Skin epidermis (tissue), 12 donors: ENCODE data around the gene RABL6.
A peak's percentile ranks its signal among the peaks of the same experiment; 100 is the strongest.
"Not testable (repeated sequence)": the region's sequence is repeated elsewhere in the genome, so short reads cannot be mapped to it uniquely, and the experiment has no call there.

Experiments
- H3K27ac ChIP-seq, 21 experiments: fragments of 200-600 bp; sonication (generic) in 11 of 21; one replicate each; pipeline ENCODE4 v1.5.0; 2020; ENCODE audit warnings: mild to moderate bottlenecking in 3 of 21, inconsistent platforms in 2 of 21, moderate library complexity in 2 of 21
- H3K4me3 ChIP-seq, 7 experiments: fragments of 200-600 bp; sonication (generic) in 2 of 7; one replicate each; pipeline ENCODE4 v1.5.0; 2020; ENCODE audit warnings: inconsistent platforms in 2 of 7, mild to moderate bottlenecking in 2 of 7, moderate library complexity in 1 of 7

RABL6 gene

DNA sequence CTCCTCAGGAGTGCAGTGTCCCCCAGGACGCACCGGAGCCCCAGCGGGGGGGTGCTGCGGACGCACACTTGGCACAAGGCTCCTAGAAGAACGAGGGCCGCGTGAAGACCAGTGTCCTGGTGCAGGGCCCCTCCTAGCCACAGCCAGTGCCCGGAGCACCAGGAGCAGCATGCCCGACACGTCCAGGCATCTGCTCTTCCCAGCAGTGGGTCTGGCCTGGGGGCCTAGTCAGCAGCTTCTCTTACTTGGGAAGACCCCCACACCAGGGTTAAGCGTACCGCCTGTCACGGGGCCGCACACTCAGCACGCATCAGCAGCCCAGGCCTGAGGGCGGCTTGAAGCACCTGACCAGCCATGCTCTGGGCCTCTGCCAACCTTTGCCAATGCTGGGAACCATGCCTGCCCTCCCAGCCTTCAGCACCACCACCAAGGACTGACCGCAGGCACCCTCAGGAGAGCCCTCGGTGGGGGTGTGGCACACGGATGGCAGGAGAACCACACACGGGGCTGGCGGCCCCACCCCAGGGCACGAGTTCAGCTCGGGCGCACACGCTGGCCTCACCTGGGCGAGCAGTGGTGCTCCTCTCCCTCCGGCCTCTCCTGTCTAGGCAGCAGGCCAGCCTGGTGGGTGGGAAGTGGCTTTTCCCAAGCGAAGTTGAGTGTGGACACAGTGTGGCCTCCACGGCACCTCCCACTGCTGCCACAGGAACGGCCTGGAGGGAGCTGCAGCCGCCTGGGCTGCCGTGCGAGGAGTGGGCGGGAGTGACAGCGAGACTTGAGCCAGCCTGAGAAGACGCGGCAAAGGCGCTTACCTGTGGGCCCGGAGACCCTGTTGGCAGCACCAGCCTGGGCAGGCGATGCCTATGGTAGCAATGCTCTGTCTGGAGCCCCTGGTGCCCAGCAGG lies 22.5 kb downstream of the RABL6 start:
- Histone ChIP-seq H3K27ac (no peak overlapping the region), H3K4me3 (no peak overlapping the region)

DNA sequence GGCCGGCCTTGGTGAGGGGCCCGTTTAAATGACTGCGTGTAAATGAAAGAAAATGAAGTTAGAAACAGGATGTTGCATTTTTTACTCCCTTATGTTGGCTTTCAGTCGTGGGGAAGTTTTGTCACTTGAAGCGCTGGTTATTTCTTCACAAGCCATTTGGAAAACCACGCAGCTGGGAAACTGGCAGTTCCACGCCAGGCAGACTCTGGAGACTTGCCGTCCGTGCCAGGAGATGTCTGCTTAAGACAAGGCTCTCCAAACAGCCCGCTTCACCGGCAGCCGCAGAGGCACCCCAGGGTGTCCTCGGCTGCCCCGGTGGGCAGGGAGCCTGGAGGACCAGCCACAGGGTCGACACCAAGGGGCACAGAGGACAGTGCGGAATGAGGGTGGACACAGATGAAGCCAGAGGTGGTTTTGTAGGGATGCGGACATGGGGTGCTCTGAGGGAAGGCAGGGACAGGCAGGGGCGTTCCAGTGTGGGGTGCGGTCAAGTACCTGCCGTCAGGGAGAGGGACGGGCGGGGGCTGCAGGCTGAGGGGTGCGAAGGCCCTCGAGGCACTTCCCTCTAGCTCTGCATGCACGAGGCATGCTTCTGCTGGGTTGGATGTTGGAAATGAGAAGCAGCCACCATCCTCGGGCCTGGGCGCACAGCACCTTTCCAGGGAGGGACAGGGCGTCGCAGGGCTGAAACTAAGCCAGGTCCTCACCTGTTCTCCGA lies 23.4 kb downstream of the RABL6 start:
- H3K4me3 ChIP-seq, result no peak overlapping the region
- H3K27ac ChIP-seq, result no peak overlapping the region

DNA sequence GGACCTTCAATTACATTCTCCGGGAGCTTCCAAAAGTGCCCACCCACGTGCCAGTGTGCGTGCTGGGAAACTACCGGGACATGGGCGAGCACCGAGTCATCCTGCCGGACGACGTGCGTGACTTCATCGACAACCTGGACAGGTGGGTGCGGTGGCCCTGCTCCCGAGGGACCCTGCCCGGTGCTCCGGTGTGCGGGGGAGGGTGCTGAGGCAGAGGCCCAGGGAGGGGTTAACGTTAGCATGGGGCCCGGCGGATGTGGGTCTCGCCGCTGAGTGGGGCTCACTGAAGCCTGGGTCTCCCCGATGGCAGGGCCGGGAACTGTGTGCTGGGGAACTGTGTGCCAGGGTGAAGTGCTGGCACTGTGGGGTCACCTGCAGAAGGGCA lies 24.0 kb downstream of the RABL6 start:
- H3K27ac ChIP-seq, result no peak overlapping the region
- H3K4me3 ChIP-seq, result no peak overlapping the region

DNA sequence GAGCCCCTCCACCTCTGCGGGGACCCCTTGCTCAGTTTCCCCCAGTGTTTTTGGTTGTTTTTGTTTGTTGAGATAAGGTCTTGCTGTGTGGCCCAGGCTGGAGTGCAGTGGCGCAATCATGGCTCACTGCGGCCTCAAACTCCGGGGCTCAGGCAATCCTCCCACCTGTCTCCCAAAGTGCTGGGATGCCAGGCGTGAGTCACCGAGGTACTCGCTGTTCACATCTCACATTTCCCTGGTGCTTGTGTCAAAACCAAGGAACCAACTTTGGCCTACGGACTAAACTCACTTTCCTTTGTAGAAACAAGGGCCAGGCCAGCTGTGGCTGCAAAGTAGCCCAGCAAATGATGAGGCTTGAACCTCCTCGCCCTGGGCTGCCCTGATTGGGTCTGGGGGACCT lies 24.8 kb downstream of the RABL6 start:
- H3K27ac ChIP-seq, result no peak overlapping the region
- no peak overlapping the region for H3K4me3 ChIP-seq

DNA sequence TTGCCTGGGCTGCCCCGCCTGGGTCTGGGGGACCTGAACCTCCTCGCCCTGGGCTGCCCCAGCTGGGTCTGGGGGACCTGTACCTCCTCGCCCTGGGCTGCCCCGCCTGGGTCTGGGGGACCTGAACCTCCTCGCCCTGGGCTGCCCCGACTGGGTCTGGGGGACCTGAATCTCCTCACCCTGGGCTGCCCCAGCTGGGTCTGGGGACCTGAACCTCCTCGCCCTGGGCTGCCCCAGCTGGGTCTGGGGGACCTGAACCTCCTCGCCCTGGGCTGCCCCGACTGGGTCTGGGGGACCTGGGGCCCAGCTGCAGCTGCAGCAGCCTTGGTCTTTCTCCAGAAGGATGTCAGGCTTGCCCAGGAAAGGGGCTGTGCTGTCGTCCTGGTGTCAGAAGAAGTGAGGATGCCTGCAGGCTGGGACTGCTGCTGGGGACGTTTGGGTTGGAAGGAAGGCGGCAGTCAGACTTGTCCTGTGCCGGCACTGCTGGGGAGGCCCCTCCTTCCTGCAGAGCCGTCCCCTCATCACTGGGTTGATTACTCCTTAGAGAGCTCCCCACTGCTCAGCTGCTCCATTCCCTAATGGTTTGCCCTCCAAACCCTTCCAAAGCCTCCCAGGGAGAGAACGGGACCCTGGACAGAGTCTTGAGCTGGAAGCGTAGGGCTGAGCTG lies 25.8 kb downstream of the RABL6 start:
- not testable (repeated sequence) for H3K27ac ChIP-seq, H3K4me3 ChIP-seq

DNA sequence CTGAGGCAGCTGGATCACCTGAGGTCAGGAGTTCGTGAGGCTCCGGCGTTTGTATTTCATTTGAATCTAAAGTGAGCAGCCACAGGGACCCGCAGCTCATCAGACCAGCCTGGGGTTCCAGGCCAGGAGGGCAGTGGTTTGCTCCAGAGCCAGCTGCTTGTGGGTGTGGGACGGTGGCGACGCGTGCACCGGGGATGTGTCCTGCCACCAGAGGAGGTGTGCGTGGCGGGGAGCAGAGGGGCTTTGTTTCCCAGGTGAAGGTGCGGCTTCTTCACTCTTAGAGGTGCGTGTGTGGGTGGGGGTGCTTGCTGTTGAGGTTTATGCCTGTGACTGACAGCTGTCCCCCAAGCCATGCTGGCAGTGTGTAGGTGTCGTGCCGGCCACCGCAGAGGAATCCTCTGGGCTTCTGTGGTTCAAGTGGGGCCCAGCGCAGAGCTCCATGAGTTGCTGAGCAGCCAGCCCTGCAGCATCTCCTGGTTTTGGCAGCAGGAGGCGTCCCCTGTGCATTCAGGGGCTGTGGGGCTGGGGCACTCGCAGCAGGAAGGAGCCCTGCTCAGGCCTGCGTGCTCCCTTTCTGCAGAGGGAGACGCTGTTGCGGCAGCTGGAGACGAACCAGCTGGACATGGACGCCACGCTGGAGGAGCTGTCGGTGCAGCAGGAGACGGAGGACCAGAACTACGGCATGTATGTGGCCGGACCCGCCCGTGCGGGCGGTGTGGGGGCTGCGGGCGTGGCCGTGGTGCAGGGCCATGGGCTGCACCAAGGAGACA lies 27.6 kb downstream of the RABL6 start:
- no peak overlapping the region for H3K27ac ChIP-seq
- no peak overlapping the region for H3K4me3 ChIP-seq

DNA sequence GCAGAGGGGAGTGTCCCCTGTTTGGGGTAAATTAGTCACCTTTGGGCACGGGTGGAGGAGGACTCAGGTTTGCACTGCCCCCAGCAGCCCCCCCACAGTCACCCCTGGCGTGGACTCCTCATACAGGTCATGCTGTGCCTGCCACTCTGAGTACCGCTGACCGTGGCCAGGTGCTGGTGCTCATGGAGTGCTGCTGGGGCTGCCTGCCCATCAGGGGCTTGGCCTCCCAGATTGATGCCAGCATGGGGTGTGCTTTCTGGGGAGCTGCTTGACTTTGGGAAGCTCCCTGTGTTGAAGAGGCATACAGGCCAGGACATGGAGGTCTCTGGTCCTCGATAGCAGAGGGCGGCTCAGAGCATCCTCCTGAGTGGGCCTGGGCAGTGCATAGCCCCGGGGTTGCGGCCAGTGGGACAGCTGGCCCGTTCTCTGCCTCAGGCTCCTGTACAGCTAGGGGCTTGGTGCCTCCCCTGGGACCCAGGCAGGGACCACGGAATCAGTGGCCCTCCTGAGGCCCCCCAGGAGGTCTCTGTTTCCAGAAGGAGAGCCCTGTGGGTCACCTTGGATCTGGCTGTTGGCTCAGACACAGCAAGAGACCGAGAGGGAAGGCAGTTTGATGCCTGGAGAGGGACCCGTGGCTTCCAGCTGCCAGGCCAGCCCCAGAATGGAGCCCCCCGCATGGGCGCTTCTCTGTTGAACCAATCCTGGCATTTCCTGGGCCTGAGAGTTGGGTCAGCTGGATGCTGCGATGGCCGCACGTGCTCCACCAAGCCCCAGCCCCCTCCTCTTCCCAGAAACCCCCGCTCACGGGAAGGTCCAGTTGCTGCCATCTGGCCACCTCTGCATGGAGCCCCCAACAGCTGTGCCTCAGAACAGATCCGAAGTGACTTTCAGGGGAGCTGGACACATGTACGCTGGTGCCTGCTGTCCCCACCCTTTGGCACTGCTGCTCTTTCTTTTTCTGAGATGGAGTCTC lies 28.5 kb downstream of the RABL6 start:
- no peak overlapping the region for H3K27ac ChIP-seq
- no peak overlapping the region for H3K4me3 ChIP-seq

DNA sequence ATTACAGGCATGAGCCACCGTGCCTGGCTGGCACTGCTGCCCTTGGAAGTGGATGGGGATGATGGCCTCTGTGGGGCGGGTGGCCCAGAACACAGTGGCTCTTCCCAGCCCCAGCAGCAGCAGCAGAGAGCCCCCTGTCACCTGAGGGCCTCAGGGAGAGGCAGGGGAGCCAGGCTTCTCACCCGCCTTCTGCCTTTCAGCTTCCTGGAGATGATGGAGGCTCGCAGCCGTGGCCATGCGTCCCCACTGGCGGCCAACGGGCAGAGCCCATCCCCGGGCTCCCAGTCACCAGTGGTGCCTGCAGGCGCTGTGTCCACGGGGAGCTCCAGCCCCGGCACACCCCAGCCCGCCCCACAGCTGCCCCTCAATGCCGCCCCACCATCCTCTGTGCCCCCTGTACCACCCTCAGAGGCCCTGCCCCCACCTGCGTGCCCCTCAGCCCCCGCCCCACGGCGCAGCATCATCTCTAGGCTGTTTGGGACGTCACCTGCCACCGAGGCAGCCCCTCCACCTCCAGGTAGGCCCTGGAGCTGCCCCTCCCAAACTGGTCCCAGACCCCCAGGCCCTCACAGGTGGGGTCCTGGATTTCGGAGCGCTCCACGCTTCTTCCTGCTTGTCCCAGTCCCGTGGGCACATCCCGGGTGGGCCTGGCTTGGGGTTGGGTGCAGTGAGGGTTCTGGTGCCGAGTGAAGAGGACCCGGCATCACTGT lies 29.6 kb downstream of the RABL6 start:
- H3K4me3 ChIP-seq, result no peak overlapping the region
- no peak overlapping the region for H3K27ac ChIP-seq

DNA sequence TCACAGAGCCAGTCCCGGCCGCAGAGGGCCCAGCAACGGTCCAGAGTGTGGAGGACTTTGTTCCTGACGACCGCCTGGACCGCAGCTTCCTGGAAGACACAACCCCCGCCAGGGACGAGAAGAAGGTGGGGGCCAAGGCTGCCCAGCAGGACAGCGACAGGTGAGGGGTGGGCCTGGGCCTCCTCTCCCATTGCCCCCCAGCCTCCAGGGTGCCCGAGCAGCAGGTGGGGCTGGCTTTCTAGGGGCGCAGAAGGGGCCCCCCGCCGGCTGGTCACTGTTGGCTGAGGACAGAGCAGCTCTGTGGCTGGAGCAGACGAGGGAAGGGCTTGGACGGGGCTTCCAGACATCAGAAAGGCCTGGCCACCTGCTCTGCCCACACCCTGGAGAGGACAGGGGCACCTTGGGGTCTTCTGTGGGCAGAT lies 30.1 kb downstream of the RABL6 start:
- H3K27ac ChIP-seq, H3K4me3 ChIP-seq: not testable (repeated sequence)

DNA sequence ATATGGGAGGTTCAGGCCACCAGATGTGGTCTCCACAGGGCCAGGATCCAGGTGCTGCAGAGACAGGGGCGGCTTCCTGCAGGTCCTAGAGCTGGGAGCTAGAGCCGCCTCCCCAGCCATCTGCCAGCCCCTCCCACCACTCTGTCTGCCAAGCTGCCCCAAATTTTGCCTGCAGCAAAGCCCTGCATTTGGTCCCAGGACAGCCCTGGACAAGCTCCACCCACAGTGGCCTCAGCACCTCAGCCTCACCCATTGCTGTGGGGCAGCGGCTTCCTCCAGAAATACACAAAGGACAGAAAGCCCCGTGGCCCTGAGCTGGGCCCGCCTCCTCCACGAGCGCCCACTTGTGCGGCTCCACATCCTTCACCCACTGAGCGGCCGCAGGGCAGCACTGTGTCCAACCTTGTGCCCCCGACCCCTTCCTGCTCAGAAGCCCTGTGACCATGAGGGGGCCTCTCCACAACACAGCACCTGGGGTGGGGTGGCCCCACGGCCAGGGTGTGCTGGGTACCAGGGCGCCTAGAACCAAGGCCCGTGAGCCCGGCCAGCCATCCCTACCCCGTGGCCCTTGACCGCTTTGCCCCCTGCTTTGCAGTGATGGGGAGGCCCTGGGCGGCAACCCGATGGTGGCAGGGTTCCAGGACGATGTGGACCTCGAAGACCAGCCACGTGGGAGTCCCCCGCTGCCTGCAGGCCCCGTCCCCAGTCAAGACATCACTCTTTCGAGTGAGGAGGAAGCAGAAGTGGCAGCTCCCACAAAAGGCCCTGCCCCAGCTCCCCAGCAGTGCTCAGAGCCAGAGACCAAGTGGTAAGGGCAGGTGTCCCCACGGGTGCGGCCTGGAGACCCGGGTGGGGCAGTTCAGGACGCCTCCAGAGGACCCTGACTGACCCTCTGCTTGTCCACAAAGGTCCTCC lies 30.8 kb downstream of the RABL6 start:
- no peak overlapping the region for H3K27ac ChIP-seq

DNA sequence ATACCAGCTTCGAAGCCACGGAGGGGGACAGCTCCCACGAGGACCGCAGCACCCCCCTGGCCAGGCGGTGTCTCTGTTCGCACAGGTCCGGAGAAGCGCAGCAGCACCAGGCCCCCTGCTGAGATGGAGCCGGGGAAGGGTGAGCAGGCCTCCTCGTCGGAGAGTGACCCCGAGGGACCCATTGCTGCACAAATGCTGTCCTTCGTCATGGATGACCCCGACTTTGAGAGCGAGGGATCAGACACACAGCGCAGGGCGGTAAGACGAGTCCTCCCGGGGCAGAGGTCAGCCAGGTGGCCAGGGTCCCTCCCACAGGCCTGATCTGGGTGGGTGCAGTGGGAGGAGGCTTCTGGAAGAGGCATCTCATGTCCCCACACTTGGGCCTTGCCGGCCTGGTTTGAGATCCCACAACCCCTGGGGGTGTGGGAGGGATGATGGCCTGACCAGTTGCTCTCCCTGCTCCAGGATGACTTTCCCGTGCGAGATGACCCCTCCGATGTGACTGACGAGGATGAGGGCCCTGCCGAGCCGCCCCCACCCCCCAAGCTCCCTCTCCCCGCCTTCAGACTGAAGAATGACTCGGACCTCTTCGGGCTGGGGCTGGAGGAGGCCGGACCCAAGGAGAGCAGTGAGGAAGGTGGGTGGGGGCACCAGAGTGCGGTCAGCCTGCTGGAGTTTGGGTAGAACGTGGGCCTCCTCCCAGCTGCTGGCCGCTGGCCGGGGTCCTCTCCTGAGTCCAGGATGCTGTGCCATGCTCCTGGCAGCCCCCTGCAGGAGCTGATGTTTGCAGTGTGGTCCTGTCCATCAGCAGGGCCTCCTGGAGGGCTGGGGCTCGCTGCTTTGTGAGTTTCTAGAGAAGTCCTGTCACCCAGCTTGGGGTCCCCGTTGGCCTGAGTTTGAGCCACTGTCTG lies 31.7 kb downstream of the RABL6 start:
- Histone ChIP-seq H3K4me3 (no peak overlapping the region), H3K27ac (no peak overlapping the region)

More for the DNA sequence above, 30.8 kb downstream of the RABL6 start:
- no peak overlapping the region for H3K4me3 ChIP-seq

DNA sequence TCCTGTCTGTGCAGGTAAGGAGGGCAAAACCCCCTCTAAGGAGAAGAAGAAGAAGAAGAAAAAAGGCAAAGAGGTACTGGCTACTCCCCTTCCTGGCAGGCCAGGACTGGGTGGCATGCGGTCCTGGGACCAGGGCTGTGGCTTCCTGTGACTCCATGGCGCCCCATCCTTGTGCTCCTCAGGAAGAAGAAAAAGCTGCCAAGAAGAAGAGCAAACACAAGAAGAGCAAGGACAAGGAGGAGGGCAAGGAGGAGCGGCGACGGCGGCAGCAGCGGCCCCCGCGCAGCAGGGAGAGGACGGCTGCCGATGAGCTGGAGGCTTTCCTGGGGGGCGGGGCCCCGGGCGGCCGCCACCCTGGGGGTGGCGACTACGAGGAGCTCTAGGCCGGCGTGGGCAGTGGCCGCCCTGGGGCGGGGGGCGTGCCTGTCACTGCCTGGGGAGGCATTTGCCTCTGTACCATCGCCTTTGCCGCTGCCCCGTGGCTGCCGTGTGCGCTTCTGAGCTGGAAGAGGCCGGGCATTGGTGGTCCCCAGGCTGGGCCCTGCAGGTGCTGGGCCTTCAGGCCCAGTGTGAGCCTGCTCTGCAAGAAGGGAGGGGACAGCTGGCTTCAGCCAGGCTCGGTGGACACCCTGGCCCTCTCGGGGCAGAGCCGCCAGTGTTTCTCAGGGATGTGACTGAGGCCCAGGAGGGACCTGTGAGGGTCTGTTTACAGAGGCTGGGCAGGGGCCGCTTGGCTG lies 32.6 kb downstream of the RABL6 start:
- Histone ChIP-seq H3K4me3 (no peak overlapping the region), H3K27ac (peak overlapping the region in 1 of 21 experiments; percentile 27)

DNA sequence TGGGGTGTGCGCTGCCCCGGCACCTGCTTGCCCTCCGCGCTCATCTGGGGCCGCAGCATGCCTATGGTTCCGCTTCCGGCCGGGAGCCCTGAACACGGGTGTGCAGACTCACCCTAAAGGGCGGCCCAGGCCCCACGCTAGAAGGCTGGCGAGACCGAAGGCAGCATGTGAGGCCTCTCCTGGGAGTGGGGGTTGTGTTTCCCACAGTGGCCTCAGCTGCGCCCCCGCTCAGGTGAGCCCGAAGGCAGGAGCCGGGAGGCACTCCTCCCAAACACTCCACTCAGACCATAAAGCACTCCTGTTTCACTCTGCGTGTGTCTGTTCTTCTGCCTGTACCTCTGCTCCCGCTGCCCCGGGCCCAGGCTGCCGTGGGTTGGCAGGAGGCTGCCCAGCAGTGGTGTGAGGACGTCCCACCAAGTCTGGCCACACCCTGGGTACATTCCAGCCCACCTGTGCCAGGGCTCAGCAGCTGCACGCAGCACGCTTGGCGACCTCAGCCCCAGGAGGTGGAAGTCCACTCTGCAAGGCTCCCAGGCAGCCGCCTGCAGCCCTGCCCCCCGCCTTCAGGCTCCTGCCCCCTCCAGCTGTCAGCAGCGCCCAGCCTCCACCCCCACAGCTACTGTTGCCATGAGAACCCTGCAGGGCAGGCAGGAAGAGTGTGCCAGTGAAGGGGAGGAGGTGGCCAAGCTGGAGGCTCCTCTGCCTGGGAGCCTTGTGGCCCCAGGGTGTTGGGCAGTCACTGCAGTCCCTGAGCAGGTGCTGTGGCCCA lies 33.3 kb downstream of the RABL6 start:
- peak overlapping the region in 3 of 21 experiments; percentile 2 to 29 (median 27) for H3K27ac ChIP-seq

DNA sequence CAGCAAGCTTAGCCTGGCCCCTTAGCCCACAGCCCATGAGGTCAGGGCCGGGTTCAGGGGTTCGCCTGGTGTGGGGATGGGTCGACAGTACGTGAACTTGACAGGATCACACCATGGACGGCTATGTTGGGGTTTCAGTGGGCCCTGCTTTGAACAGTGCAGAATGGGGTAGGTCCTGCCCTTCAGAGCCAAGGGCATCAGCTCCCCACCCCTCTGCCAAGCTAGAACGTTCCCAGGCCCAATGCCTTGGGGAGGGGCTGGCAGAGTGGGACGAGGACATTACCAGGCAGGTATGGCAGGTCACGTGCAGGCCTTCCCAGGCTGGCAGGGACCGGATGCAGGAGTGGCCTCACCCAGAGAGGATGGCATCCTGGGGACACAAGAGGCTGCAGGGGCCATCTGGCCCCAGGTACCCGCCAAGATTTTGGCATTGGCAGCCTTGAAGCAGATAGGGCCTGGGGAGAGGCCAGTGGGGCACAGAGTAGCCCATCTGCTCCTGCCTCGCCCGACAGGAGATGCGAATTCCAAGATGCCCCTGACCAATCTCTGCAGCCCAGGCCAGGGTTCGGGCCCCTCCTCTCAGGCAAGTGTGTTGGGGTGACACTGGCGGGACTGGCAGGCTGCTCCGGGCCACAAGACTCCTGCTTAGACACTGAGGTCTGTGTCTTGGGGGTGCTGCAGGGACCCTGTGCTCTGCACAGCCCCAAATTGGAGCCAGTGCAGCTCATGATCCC lies 34.1 kb downstream of the RABL6 start:
- Histone ChIP-seq H3K4me3 (peak overlapping the region in 5 of 7 experiments; percentile 35 to 52 (median 44)), H3K27ac (peak overlapping the region in 2 of 21 experiments; percentile 50 to 64)

More for the DNA sequence above, 33.3 kb downstream of the RABL6 start:
- H3K4me3 ChIP-seq, result no peak overlapping the region
